ENCODE measurements around the gene SLC6A9.

- TF ChIP-seq RAD21 (IDR thresholded peaks at IDR 0.05; ENCODE audit: low read depth): no peak
- TF ChIP-seq FOXM1 (IDR thresholded peaks at IDR 0.05; ENCODE audit: borderline replicate concordance, low read depth): no peak
- TF ChIP-seq CREB1 (IDR thresholded peaks at IDR 0.05; ENCODE audit: low read depth): no peak
- TF ChIP-seq NFIC (IDR thresholded peaks at IDR 0.05): no peak
- TF ChIP-seq TAF1 (IDR thresholded peaks at IDR 0.05; ENCODE audit: low read depth): no peak
- TF ChIP-seq REST (IDR thresholded peaks at IDR 0.05; ENCODE audit: low read depth): no peak
- TF ChIP-seq EP300 (IDR thresholded peaks at IDR 0.05; ENCODE audit: borderline replicate concordance): no peak
- no peak for TF ChIP-seq EGR1 (IDR thresholded peaks at IDR 0.05)
These were observed 17.3 kb downstream of the SLC6A9 start for GRCh38 chr1:44013949-44014348.
